Head of caudate nucleus (tissue), 42 donors: ENCODE results near the gene LMAN2.
"Not testable (repeated sequence)": the region's sequence is repeated elsewhere in the genome, so short reads cannot be mapped to it uniquely, and the experiment has no call there.

Source experiments
- DNase-seq, 42 donors: peaks; one replicate each; pipeline versions ENCODE4 v3.0.0 to v3.0.0-alpha.2; 2020 to 2021; ENCODE audit warnings: mixed read lengths in 7 of 42
- intact Hi-C: fragments of 100-400 bp; cut with DNase I; formaldehyde crosslinking; loops from one replicate; pipeline ENCODE4 v1.15.0; 2022

Gene LMAN2

DNA sequence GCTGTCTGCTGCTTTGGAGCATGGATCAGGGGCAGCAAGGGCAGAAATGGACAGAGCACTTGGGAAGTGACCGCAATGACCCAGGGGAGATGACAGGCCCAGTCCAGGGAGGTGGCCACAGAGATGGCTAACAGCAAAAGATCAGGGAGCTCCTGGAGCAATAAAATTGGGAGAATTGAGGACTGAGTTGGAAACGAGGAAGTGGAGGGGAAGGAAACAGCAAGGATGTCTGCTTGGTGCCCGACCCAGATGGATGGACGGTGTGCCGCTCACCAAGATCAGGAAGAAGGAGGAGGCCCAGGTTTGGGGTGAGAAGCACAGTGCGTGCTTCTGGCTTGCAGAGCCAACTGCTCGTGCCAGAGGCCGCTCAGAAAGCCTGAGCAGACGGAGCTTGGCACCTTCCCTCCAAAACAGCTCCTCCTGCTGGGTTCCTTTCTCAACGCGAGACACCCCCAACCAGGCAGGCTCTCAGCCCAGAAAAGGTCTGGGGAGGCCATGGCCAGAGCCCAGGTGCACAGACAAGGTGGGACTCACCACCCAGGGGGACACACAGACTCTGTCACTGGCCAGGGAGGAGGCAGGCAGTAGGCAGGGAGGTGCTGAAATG, 31.1 kb upstream of the LMAN2 start:
- intact Hi-C loops, result no loop called here
- DNase-seq, result peak in 23 of 42 donors; percentile 37 to 80 (median 56)

DNA sequence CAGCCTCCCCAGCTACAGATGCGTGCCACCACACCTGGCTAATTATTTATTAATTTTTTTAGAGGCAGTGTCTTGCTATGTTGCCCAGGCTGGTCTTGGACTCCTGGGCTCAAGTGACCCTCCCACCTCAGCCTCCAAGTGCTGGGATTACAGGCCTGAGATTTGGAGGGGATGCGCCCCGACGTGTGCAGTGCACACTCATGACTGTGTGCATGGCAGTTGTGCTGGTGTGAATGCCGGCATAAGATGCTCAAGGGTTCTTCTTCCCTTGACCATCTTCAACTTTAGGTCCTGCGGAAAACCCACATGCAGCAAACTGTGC, 29.3 kb upstream of the LMAN2 start:
- no peak for DNase-seq
- intact Hi-C loops, result no loop called here

DNA sequence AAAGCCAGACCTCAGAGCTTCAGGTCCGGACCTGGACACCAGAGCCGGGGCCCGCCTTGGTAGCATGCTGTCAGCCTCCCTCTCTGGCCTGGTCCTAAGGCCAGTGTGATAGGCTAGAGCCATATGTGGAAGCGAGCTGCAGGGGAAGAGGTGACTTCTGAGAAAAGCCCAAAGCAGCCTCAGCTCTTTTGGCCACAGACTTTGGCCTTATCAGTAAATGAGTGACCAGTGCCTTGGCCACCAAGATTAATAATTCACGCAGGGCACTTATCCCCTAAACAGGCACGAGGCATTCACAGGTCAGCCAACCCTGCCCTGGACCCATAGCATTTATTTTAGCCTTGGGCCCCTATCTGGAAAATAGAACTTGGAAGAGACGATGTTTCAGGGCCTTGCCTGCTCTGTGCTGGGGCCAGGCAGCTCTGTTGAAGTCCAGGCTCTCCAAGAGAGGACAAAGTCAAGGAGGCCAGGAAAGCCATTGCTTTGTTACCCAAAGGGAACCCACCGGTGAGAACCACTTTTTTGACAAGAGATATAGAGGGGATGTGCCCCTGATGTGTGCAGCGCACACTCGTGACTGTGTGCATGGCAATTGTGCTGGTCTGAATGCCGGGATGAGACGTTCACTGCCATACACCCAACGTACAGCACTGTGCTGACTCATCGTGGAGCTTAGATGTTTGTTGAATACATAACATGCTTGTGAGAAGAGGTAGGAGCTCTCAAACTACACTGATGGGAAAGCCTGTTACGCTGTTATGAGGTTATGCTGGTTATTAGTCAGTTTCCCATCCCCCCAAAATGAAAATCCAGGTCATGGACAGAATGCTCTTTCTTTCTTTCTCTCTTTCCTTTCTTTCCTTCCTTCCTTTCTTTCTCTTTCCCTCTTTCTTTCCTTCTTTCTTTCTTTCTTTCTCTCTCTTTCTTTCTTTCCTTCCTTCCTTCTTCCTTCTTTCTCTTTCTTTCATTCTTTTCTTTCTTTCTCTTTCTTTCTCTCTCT, 27.7 kb upstream of the LMAN2 start:
- DNase-seq, result peak in 12 of 42 donors; percentile 36 to 80 (median 50)

DNA sequence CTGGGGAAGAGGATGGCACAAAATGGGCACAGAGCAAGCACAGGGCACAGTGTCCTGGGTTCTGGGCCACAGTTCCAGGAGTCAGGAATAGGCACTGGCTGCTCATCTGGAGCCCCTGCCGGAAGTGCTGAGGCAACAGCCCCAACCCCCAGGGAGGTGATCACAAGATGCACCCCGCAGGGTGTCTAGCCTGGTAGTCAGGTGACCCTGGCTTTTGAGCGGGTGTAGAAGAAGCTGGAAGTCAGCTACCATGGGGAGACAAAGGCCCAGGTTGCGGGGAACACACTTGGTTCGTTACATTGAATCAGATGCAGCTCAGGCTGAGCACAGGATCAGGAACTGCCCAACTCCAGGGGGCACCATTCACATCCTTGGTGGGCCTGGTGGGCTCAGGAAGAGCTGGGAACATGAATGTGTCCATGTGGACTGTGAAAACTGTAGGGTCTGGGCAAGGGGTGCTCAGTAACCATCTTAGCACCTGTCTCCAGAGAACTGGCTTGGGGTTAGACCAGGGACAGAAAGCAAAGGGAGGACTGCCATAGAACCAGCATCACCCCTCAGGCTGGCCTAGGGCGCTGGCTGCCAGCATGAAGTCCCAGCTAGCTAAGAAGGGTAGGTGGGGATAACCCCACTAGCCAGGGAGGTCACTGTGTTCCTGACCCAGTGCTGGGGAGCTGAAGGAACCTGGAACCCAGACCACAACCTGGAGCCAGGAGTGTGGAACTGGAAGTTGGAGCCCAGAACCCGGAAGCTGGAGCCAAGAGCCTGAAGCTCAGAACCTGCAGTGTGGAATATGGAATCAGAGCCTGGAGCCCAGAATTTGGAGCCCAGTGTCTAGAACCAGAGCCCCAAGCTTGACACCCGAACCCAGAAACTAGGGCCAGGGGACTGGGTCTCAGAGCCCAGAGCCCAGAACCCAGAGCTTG, 26.6 kb upstream of the LMAN2 start:
- no peak for DNase-seq
- intact Hi-C loops, result no loop called here

More for the DNA sequence above, 27.7 kb upstream of the LMAN2 start:
- intact Hi-C loops, result no loop called here

DNA sequence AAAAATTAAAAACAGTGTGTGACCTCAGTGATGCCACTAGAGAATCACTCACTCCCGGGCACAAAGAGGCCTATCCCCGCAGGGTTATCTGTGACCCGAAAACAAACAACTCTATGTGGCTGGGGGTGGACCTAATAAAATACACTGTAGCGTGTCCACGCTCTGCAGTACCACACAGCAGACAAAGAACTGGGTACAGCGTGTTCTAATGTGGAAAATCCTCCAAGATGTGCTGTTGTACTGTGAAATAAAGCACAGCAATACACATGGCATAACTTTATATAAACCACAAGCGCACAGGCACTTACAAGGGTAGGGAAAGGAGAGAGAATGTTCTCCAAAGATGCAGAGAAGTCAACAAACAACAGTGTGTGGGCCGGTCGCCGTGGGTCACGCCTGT, 24.6 kb upstream of the LMAN2 start:
- DNase-seq, result no peak
- intact Hi-C loops, result no loop called here

DNA sequence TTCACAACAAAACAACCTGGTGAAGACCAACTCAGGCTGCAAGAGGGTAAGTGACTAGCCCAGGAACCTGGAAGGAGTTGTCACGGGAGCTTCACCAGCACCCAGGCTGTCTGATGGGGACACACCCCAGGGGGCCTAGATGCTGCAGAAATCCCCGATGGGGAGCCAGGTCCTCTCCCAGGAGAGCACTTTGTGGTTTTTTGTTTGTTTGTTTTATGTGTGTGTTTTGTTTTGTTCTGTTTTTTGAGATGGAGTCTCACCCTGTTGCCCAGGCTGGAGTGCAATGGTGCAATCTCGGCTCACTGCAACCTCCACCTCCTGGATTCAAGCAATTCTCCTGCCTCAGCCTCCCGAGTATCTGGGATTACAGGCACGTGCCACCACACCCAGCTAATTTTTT, 24.0 kb upstream of the LMAN2 start:
- intact Hi-C loops, DNase-seq: not testable (repeated sequence)

DNA sequence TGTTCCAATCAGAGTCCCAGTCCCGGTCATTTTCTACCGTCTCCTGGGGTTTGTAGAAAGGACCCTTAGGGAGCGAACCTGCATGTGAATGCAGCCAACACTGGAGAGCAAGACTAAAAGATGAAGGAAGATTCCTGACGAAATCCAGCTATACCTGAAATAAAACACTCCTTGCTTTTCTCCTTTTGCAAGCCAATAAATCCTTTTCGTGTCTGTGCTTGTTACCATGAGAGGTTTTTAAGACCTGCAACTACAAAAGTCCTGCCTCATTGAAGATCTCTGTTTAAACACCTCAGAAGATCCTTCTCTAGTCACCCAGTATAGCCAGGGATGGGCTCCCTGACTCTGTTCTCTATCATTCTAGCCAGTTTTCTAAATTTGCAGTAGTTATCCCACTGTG, 22.7 kb upstream of the LMAN2 start:
- DNase-seq, result no peak
- intact Hi-C loops, result no loop called here

DNA sequence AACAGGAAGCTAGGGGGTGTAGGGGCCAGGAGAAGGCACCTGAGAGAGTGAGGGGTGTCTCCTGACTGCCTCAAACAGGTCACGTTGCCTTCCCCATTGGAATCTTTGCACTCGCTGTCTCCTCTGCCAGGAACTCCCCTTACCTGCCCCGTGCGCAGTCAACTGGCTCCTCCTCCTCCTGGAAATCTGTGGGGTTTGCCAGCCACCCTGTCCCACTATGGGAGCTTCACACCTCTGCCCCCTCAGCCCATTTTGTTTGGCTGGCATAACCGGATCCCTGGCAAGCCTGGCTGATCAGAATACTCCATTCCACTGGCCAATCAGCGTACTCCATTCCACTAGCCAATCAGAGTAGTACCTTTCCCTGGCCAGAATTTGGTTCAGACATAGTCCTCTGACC, 22.3 kb upstream of the LMAN2 start:
- intact Hi-C loops, result no loop called here

DNA sequence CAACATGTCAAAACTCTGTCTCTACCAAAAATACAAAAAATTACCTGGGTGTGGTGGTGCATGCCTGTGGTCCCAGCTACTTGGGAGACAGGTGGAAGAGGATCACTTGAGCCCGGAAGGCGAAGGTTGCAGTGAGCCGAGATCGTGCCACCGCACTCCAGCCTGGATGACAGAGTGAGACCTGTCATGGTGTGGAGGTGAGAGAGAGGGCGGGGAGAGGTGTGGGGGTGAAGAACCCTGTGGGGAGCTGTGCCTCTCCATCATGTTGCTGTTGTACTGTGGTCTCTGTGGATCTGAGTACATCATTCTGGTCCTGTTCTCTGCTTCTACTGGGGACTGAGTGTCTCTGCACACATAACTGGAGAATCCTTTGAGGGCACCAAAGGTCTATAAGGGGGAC, 21.4 kb upstream of the LMAN2 start:
- intact Hi-C loops, result no loop called here
- DNase-seq, result peak in 7 of 42 donors; percentile 21 to 65 (median 38)

More for the DNA sequence above, 22.3 kb upstream of the LMAN2 start:
- no peak for DNase-seq

DNA sequence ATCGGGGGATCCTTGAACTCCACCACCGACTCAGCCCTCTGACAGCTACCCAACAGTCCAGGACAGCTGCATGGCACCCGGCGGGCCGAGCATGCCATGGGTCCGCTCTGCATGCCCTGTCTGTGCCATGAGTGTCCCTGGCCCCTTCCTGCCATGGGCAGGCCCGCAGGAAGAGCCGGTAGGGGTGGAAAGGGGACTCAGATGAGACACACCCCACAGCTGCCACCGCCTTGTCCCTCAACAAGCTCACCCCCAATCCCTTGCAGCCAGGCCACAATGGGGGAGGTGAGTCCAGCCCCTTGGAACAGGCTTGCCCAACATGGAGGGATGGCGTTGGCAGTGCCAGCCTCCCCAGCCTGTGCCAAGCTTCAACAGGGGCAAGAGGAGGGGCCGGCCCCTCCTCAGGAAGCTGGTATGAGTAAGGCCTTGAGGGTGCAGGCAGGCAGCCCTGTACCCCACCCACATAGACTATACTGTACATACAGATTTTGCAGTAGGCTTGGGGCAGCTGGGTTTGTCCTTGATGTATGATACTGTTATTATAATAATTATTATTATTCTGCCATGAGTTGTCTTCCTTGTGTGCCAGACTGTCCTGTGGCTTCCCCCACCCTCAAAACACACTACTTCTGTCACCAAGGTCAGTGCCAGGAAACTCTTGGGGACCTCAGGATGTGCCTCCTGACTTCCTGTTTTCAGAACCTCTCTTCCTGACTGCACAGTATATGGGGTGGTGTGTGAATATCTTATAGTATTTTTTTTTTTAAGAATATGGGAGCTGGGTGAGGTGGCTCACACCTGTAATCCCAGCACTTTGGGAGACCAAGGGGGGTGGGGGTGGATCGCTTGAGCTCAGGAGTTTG, 20.8 kb upstream of the LMAN2 start:
- intact Hi-C loops, result no loop called here
- no peak for DNase-seq

DNA sequence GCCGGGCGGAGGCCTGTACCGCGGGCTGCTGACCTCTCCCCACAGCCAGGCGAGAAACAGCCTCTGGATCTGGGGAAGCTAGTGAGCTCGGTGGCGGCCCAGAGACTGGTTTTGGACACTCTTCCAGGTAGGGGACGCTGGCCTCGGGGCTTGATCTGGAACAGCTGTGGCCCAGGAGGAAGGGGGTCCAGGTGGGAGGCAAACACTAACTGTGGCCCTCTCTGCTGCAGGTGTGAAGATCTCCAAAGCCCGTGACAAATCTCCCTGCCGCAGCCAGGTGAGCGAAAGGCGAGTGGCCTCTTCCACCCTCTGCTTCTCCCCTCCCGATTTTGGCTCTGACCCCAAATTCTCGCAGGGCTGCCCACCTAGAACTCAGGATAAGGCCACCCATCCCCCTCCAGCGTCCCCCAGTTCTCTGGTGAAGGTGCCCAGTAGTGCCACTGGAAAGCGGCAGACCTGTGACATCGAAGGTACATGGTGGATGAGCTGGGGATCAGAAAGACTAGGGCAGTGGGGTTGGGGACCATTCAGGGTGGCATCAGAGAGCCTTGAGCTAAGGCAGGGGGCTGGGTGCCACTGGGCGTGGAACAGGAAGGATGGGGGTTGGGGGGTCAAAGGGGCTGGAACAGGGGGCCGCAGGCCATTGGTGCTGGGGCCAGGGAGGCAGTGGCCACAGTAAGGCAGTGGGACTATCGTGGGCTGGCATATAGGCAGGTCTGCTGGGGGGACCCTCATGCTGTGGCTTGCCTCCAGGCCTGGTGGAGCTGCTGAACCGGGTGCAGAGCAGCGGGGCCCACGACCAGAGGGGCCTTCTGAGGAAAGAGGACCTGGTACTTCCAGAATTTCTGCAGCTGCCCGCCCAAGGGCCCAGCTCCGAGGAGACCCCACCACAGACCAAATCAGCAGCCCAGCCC, 19.9 kb upstream of the LMAN2 start:
- DNase-seq, result no peak
- intact Hi-C loops, result no loop called here

DNA sequence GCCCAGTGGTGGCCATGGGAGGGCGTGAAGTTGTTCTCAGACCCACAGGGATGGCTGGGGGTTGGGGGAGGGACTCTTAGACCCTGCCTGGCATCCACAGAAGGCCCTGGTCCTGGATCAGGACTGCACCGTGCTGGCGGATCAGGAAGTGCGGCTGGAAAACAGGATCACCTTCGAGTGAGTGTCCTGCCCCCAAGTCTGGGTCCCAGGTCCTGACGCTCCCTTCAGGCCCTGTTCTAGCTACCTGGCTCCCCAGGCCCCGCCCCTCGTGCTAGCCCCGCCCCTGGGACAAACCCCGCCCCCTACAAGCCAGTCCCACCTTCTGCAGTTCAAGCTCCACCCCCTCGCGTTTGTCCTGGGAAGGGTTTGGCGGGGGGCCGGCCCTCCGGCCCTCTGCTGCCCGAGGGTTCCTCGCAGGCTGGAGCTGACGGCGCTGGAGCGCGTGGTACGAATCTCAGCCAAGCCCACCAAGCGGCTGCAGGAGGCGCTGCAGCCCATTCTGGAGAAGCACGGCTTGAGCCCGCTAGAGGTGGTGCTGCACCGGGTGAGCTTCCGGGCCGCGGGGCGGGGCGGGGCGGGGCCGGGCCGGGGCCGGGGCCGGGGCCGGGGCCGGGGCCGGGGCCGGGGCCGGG, 19.1 kb upstream of the LMAN2 start:
- peak in 21 of 42 donors; percentile 20 to 71 (median 51) for DNase-seq
- intact Hi-C loops, result no loop called here

DNA sequence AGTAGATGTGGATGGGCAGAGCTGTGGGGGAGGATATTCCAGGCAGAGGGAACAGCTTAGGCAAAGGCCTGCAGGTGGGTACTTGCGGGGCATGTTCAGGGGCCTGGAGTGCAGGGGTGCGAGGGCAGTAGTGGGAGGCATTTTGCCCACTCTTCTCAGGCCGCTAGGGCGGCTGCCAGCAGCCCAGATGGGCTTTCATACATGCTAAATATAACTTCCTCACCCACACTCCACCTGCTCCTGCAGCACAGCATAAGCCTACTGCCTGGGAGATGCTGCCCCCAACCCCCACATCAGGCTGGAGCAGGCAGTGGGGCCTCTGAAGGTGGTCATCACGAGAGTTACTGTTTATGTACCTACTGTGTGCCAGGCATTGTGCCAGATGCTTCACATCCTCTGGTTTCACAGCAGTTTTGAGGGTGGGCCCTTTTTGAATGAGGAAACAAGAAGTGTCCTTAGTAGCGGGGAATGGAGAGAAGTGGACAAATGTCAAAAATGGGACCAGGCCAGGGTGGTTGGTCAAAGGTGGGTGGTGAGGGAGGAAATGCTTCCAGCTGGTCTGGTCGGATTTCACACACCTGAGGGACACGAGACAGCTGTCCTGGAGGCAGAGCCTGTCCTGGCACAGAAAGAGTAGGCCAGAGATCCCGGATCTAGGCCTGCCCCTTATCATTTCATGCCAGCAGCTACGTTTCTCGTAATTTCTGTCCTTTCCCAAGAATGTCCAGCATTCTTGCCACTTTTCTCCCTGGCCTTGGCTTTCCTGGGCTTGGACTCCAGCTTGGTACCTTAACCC, 18.4 kb upstream of the LMAN2 start:
- intact Hi-C loops, result no loop called here
- no peak for DNase-seq

DNA sequence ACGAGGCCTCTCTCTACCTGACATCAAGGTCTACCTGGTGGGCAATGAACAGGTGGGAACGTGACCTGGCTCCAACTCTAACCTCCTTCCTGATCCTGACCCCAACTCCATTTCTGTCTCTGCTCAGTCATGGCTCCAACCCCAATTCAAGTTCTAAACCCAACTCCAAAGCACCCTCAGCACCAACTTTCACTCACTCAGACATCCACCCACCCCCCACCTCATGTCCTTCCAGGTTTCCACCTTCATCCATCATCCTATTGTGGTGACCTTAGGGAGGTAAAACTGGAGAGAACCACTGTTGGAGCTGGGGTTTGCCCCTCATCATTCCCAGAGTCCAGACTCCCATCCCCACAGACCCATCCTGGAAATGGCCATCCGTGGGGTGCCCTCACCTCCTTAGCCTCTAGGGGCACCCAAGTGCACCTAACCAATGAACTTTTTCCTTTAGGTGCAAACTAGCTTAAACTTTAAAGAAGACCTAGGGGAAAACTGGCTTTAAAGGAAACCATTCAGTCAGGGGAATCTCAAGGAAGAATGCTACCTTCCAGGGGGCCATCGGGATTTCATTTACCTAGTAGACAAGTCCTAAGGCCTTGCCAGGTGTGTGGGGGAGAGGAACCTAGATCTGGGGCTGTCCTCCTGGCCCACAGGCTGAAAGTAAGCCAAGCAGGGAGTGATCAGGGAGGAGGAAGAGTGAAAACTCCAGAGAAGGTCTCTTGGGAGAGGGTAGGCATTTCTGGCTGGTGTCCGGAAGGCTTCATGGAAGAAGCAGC, 17.6 kb upstream of the LMAN2 start:
- intact Hi-C loops, result no loop called here
- DNase-seq, result no peak
